Muscle of arm (tissue), 12 donors: ENCODE data around the gene XPO4. TPM values are rescaled to one million over a fixed set of nuclear protein-coding genes. Genes with fewer than 3 reads are reported as not detected.

Experiments
- DNase-seq: peaks from one replicate; pipeline ENCODE4 v3.0.0-alpha.2; 2013
- polyA plus RNA-seq, 12 donors: library from polyadenylated mRNA; unstranded; fragments of 120-200 nt; gene quantifications; one replicate each; pipeline ENCODE4 v1.2.1, GENCODE V29; 2013; ENCODE audit not compliant: insufficient read length in 12 of 12

The XPO4 gene
- polyA plus RNA-seq, 12 donors = 18.0 to 61.6 (median 30.9) TPM; not detected in 1

GRCh38 chr13:20729633-20730585, 172.6 kb downstream of the XPO4 start:
- no peak for DNase-seq

GRCh38 chr13:20728579-20729311, 173.8 kb downstream of the XPO4 start:
- DNase-seq = peak; percentile 82

- no peak for DNase-seq
Observed at GRCh38 chr13:20727856-20728255, 174.7 kb downstream of the XPO4 start.

Other genes starting within 250 kb of the XPO4 start
- 10 to 100 TPM in 11 of 12 donors, not detected in 1; 20.7 to 53.0 (median 32.6) TPM for gene IL17D, start 199.0 kb downstream of the XPO4 start, polyA plus RNA-seq
- gene EEF1AKMT1, start 128.8 kb downstream of the XPO4 start, polyA plus RNA-seq = 10 to 100 TPM in 9 of 12 donors, 1 to 10 TPM in 1, not detected in 2; 9.9 to 17.1 (median 13.8) TPM
- gene LATS2, start 158.8 kb upstream of the XPO4 start, polyA plus RNA-seq = 10 to 100 TPM in 11 of 12 donors, not detected in 1; 14.4 to 23.0 (median 17.3) TPM
- gene SAP18, start 237.4 kb upstream of the XPO4 start, polyA plus RNA-seq = 100 to 1,000 TPM in 11 of 12 donors, not detected in 1; 170 to 228 (median 209) TPM